ENCODE measurements around the gene UVRAG.

The UVRAG gene

GRCh38 chr11:76174330-76174729, 359.3 kb downstream of the UVRAG start:
- H3K18ac ChIP-seq (ENCODE audit: low read depth in 1 of 2, low read length in 2 of 2), result no peak overlapping the region
- 90% methylated on average over 5 of the region's 5 CpGs for WGBS
- H3K9ac ChIP-seq (ENCODE audit: low read length), result no peak overlapping the region
- no peak overlapping the region for H3K14ac ChIP-seq (ENCODE audit: low read length in 2 of 2)
- H2BK120ac ChIP-seq (ENCODE audit: low read depth, low read length), result no peak overlapping the region
- H3K27me3 ChIP-seq (ENCODE audit: control insufficient read depth in 1 of 2, insufficient read depth in 1 of 2, low read length in 2 of 2), result peaks cover 5 to 38% of the 10 kb centered on the region in 2 experiments
- no peak overlapping the region for H2BK5ac ChIP-seq (ENCODE audit: low read depth, low read length, poor library complexity, severe bottlenecking)
- no peak overlapping the region for H4K8ac ChIP-seq (ENCODE audit: low read length)
- H3K9me3 ChIP-seq (ENCODE audit: control insufficient read depth, low read length), result no peaks in the 10 kb centered on the region
- H3K4me2 ChIP-seq (ENCODE audit: low read length, poor library complexity, severe bottlenecking), result no peak overlapping the region
- H3K79me1 ChIP-seq (replicated peaks; ENCODE audit: low read length, poor library complexity, severe bottlenecking), result no peaks in the 10 kb centered on the region
- DNase-seq, result no peak
- no peak overlapping the region for H2BK12ac ChIP-seq (ENCODE audit: low read length in 2 of 2)
- H3K36me3 ChIP-seq (ENCODE audit: control insufficient read depth in 1 of 2, insufficient read depth in 2 of 2, low read depth in 1 of 2, low read length in 2 of 2), result no peaks in the 10 kb centered on the region
- H2AK5ac ChIP-seq (ENCODE audit: low read length, severe bottlenecking), result no peak overlapping the region
- H2AFZ ChIP-seq (ENCODE audit: low read depth, low read length), result no peak overlapping the region
- H4K91ac ChIP-seq (ENCODE audit: low read length), result no peak overlapping the region
- H3K4me3 ChIP-seq (ENCODE audit: insufficient read depth in 1 of 2, low read depth in 1 of 2, low read length in 2 of 2), result no peak overlapping the region
- peaks cover 3% of the 10 kb centered on the region for H3K4me1 ChIP-seq (ENCODE audit: control insufficient read depth, insufficient read depth, low read depth, low read length)
- no peak overlapping the region for H2BK15ac ChIP-seq (ENCODE audit: low read depth, poor library complexity, severe bottlenecking)
- no peak overlapping the region for H3K4ac ChIP-seq (ENCODE audit: low read depth in 1 of 2, low read length in 2 of 2)
- H3K27ac ChIP-seq (ENCODE audit: low read length, poor library complexity, severe bottlenecking), result no peak overlapping the region
- H3K23ac ChIP-seq (ENCODE audit: low read length in 2 of 2), result no peak overlapping the region

DNA sequence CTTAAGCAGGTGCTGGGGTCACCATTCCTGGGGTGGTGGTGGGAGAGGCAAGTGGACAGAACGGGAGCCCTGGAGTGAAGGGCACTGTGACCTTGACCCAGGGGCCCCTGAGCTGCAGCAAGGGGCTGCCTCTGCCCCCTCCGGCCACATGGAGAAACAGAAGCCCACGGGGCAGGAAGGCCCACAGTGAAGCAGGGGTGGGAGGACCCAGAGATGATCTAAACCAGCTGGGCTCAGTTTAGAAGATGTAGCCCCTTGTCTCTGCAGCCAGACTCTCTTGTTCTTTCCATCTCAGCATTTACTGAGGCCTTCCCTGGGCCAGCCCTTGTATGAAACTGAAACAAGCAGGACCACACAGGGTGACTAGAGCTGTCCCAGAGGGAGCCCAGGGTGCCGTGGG, 360.8 kb downstream of the UVRAG start:
- Histone ChIP-seq H3K14ac (ENCODE audit: low read length in 2 of 2) (no peak overlapping the region), H4K8ac (ENCODE audit: low read length) (no peak overlapping the region), H3K9ac (ENCODE audit: low read length) (no peak overlapping the region), H2AFZ (ENCODE audit: low read depth, low read length) (no peak overlapping the region), H3K27me3 (ENCODE audit: control insufficient read depth in 1 of 2, insufficient read depth in 1 of 2, low read length in 2 of 2) (peaks cover 5 to 35% of the 10 kb centered on the region in 2 experiments), H3K79me1 (replicated peaks; ENCODE audit: low read length, poor library complexity, severe bottlenecking) (no peaks in the 10 kb centered on the region), H3K23ac (ENCODE audit: low read length in 2 of 2) (no peak overlapping the region), H2AK5ac (ENCODE audit: low read length, severe bottlenecking) (no peak overlapping the region), H3K18ac (ENCODE audit: low read depth in 1 of 2, low read length in 2 of 2) (no peak overlapping the region), H3K36me3 (ENCODE audit: control insufficient read depth in 1 of 2, insufficient read depth in 2 of 2, low read depth in 1 of 2, low read length in 2 of 2) (no peaks in the 10 kb centered on the region), H3K4me3 (ENCODE audit: insufficient read depth in 1 of 2, low read depth in 1 of 2, low read length in 2 of 2) (no peak overlapping the region), H3K4me1 (ENCODE audit: control insufficient read depth, insufficient read depth, low read depth, low read length) (peaks cover 8% of the 10 kb centered on the region), H2BK15ac (ENCODE audit: low read depth, poor library complexity, severe bottlenecking) (no peak overlapping the region), H3K4ac (ENCODE audit: low read depth in 1 of 2, low read length in 2 of 2) (no peak overlapping the region), H3K27ac (ENCODE audit: low read length, poor library complexity, severe bottlenecking) (no peak overlapping the region), H3K9me3 (ENCODE audit: control insufficient read depth, low read length) (no peaks in the 10 kb centered on the region), H4K91ac (ENCODE audit: low read length) (no peak overlapping the region), H2BK5ac (ENCODE audit: low read depth, low read length, poor library complexity, severe bottlenecking) (no peak overlapping the region), H2BK12ac (ENCODE audit: low read length in 2 of 2) (no peak overlapping the region), H3K4me2 (ENCODE audit: low read length, poor library complexity, severe bottlenecking) (no peak overlapping the region), H2BK120ac (ENCODE audit: low read depth, low read length) (no peak overlapping the region)
- WGBS, result 57% methylated on average over 4 of the region's 4 CpGs
- DNase-seq, result no peak

DNA sequence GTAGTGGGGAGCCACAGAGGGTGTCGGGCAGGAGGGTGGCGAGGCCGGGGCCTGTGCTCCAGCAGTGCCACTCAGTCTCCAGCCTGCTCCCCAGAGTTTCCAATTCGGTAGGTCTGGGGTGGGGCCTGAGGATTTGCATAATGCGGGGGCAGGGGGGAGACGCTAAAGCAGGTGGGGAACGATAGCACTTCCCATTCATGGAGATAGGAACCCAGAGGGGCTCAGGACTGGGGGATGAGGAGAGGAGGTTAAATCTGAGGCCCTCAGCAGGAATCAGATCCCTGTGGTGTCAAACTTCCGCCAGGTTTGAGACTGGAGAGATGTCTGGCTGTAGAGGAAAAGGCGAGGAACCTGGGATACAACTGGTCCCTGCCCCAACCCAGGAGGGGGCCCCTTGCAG, 361.5 kb downstream of the UVRAG start:
- H2BK5ac ChIP-seq (ENCODE audit: low read depth, low read length, poor library complexity, severe bottlenecking), result no peak overlapping the region

GRCh38 chr11:76177250-76177686, 362.3 kb downstream of the UVRAG start:
- H3K36me3 ChIP-seq (ENCODE audit: control insufficient read depth in 1 of 2, insufficient read depth in 2 of 2, low read depth in 1 of 2, low read length in 2 of 2), result no peaks in the 10 kb centered on the region
- H3K14ac ChIP-seq (ENCODE audit: low read length in 2 of 2), result no peak overlapping the region
- no peak overlapping the region for H3K4me2 ChIP-seq (ENCODE audit: low read length, poor library complexity, severe bottlenecking)
- no peak overlapping the region for H3K9ac ChIP-seq (ENCODE audit: low read length)
- no peak overlapping the region for H4K8ac ChIP-seq (ENCODE audit: low read length)
- no peak overlapping the region for H3K23ac ChIP-seq (ENCODE audit: low read length in 2 of 2)
- no peak overlapping the region for H2AK5ac ChIP-seq (ENCODE audit: low read length, severe bottlenecking)
- no peak overlapping the region for H2BK15ac ChIP-seq (ENCODE audit: low read depth, poor library complexity, severe bottlenecking)
- no peak overlapping the region for H3K4me3 ChIP-seq (ENCODE audit: insufficient read depth in 1 of 2, low read depth in 1 of 2, low read length in 2 of 2)
- H2AFZ ChIP-seq (ENCODE audit: low read depth, low read length), result no peak overlapping the region
- H2BK12ac ChIP-seq (ENCODE audit: low read length in 2 of 2), result no peak overlapping the region
- H3K27ac ChIP-seq (ENCODE audit: low read length, poor library complexity, severe bottlenecking), result no peak overlapping the region
- no peak overlapping the region for H2BK120ac ChIP-seq (ENCODE audit: low read depth, low read length)
- peaks cover 5% of the 10 kb centered on the region for H3K4me1 ChIP-seq (ENCODE audit: control insufficient read depth, insufficient read depth, low read depth, low read length)
- no peaks in the 10 kb centered on the region for H3K9me3 ChIP-seq (ENCODE audit: control insufficient read depth, low read length)
- WGBS, result 84% methylated on average over 6 of the region's 6 CpGs
- no peak for DNase-seq
- H2BK5ac ChIP-seq (ENCODE audit: low read depth, low read length, poor library complexity, severe bottlenecking), result no peak overlapping the region
- no peak overlapping the region for H3K4ac ChIP-seq (ENCODE audit: low read depth in 1 of 2, low read length in 2 of 2)
- H4K91ac ChIP-seq (ENCODE audit: low read length), result no peak overlapping the region
- H3K18ac ChIP-seq (ENCODE audit: low read depth in 1 of 2, low read length in 2 of 2), result no peak overlapping the region
- H3K79me1 ChIP-seq (replicated peaks; ENCODE audit: low read length, poor library complexity, severe bottlenecking), result no peaks in the 10 kb centered on the region
- H3K27me3 ChIP-seq (ENCODE audit: control insufficient read depth in 1 of 2, insufficient read depth in 1 of 2, low read length in 2 of 2), result peaks cover 5 to 25% of the 10 kb centered on the region in 2 experiments

More for the DNA sequence above, 361.5 kb downstream of the UVRAG start:
- Histone ChIP-seq H3K4me2 (ENCODE audit: low read length, poor library complexity, severe bottlenecking) (no peak overlapping the region), H3K4ac (ENCODE audit: low read depth in 1 of 2, low read length in 2 of 2) (no peak overlapping the region), H2BK120ac (ENCODE audit: low read depth, low read length) (no peak overlapping the region), H3K4me3 (ENCODE audit: insufficient read depth in 1 of 2, low read depth in 1 of 2, low read length in 2 of 2) (no peak overlapping the region), H3K27me3 (ENCODE audit: control insufficient read depth in 1 of 2, insufficient read depth in 1 of 2, low read length in 2 of 2) (peaks cover 5 to 31% of the 10 kb centered on the region in 2 experiments), H2BK15ac (ENCODE audit: low read depth, poor library complexity, severe bottlenecking) (no peak overlapping the region), H2AFZ (ENCODE audit: low read depth, low read length) (no peak overlapping the region), H3K9me3 (ENCODE audit: control insufficient read depth, low read length) (no peaks in the 10 kb centered on the region), H3K23ac (ENCODE audit: low read length in 2 of 2) (no peak overlapping the region), H4K91ac (ENCODE audit: low read length) (no peak overlapping the region), H3K79me1 (replicated peaks; ENCODE audit: low read length, poor library complexity, severe bottlenecking) (no peaks in the 10 kb centered on the region), H3K4me1 (ENCODE audit: control insufficient read depth, insufficient read depth, low read depth, low read length) (peaks cover 5% of the 10 kb centered on the region), H2BK12ac (ENCODE audit: low read length in 2 of 2) (no peak overlapping the region), H3K36me3 (ENCODE audit: control insufficient read depth in 1 of 2, insufficient read depth in 2 of 2, low read depth in 1 of 2, low read length in 2 of 2) (no peaks in the 10 kb centered on the region), H3K18ac (ENCODE audit: low read depth in 1 of 2, low read length in 2 of 2) (no peak overlapping the region), H3K27ac (ENCODE audit: low read length, poor library complexity, severe bottlenecking) (no peak overlapping the region), H2AK5ac (ENCODE audit: low read length, severe bottlenecking) (no peak overlapping the region), H3K9ac (ENCODE audit: low read length) (no peak overlapping the region), H3K14ac (ENCODE audit: low read length in 2 of 2) (no peak overlapping the region), H4K8ac (ENCODE audit: low read length) (no peak overlapping the region)
- no peak for DNase-seq
- WGBS, result 62% methylated on average over 9 of the region's 9 CpGs

All from mesenchymal stem cell (in vitro differentiated cells and primary cell).